ENCODE results near the gene SMG7. TPM values are rescaled to one million over a fixed set of nuclear protein-coding genes. Genes with fewer than 3 reads are reported as not detected.

Gene SMG7
- total RNA-seq, 2 experiments from 2014 or later = 45.5 to 46.2 TPM

- ChIA-PET POLR2A (no interaction called here), CTCF (no interaction called here)
- no peak for DNase-seq
- peaks cover 15% of the 10 kb centered on the region for H3K4me1 Mint-ChIP-seq (ENCODE audit: low read depth)
- no peak overlapping the region for H3K4me3 Mint-ChIP-seq
- no peaks in the 10 kb centered on the region for H3K9me3 Mint-ChIP-seq
- peaks cover 24% of the 10 kb centered on the region for H3K36me3 Mint-ChIP-seq
- H3K27ac Mint-ChIP-seq = no peak overlapping the region
- no peaks in the 10 kb centered on the region for H3K27me3 Mint-ChIP-seq
- intact Hi-C loops (cut with micrococcal nuclease) = no loop called here
These were observed 45.1 kb downstream of the SMG7 start for GRCh38 chr1:183517401-183517800.

GRCh38 chr1:183520379-183520778, 48.1 kb downstream of the SMG7 start:
- DNase-seq = no peak
- H3K27me3 Mint-ChIP-seq = no peaks in the 10 kb centered on the region
- no peaks in the 10 kb centered on the region for H3K9me3 Mint-ChIP-seq
- peaks cover 5% of the 10 kb centered on the region for H3K4me1 Mint-ChIP-seq (ENCODE audit: low read depth)
- ChIA-PET POLR2A (no interaction called here), CTCF (interaction anchor here (0.9 kb wide), 1 partner anchor 10 kb away, joined by 3 read pairs; no protein-coding TSS in a partner anchor)
- H3K4me3 Mint-ChIP-seq = no peak overlapping the region
- H3K27ac Mint-ChIP-seq = no peak overlapping the region
- H3K36me3 Mint-ChIP-seq = peaks cover 27% of the 10 kb centered on the region
- intact Hi-C loops (cut with micrococcal nuclease) = no loop called here

- Mint-ChIP-seq H3K27me3 (no peaks in the 10 kb centered on the region), H3K4me3 (no peak overlapping the region), H3K27ac (no peak overlapping the region), H3K36me3 (peaks cover 23% of the 10 kb centered on the region), H3K4me1 (ENCODE audit: low read depth) (peaks cover 5% of the 10 kb centered on the region), H3K9me3 (no peaks in the 10 kb centered on the region)
- intact Hi-C loops (cut with micrococcal nuclease) = no loop called here
- CTCF ChIA-PET = interaction anchor here (0.6 to 1.2 kb wide), 3 partner anchors 13 to 239 kb away, joined by 3 to 4 read pairs (median 3); no protein-coding TSS in a partner anchor
- POLR2A ChIA-PET = no interaction called here
- no peak for DNase-seq
These were observed 49.8 kb downstream of the SMG7 start for GRCh38 chr1:183522104-183522503.

GRCh38 chr1:183528577-183528976, 56.3 kb downstream of the SMG7 start:
- intact Hi-C loops (cut with micrococcal nuclease) = no loop called here
- ChIA-PET POLR2A (no interaction called here), CTCF (interaction anchor here (1.0 kb wide), 1 partner anchor 127 kb away, joined by 3 read pairs; no protein-coding TSS in a partner anchor)
- no peak overlapping the region for H3K27ac Mint-ChIP-seq
- DNase-seq = no peak
- no peak overlapping the region for H3K4me3 Mint-ChIP-seq
- H3K4me1 Mint-ChIP-seq (ENCODE audit: low read depth) = peaks cover 3% of the 10 kb centered on the region
- no peaks in the 10 kb centered on the region for H3K9me3 Mint-ChIP-seq
- H3K36me3 Mint-ChIP-seq = peaks cover 23% of the 10 kb centered on the region
- H3K27me3 Mint-ChIP-seq = no peaks in the 10 kb centered on the region

GRCh38 chr1:183533617-183534174, 61.4 kb downstream of the SMG7 start:
- CTCF ChIA-PET = no interaction called here
- no peak for DNase-seq
- POLR2A ChIA-PET = no interaction called here
- Mint-ChIP-seq H3K4me3 (no peak overlapping the region), H3K36me3 (peaks cover 37% of the 10 kb centered on the region), H3K27ac (no peak overlapping the region), H3K27me3 (no peaks in the 10 kb centered on the region), H3K4me1 (ENCODE audit: low read depth) (peaks cover 9% of the 10 kb centered on the region), H3K9me3 (no peaks in the 10 kb centered on the region)
- intact Hi-C loops (cut with micrococcal nuclease) = no loop called here

GRCh38 chr1:183537405-183537804, 65.1 kb downstream of the SMG7 start:
- CTCF ChIA-PET = no interaction called here
- H3K4me1 Mint-ChIP-seq (ENCODE audit: low read depth) = peaks cover 6% of the 10 kb centered on the region
- DNase-seq = no peak
- POLR2A ChIA-PET = no interaction called here
- H3K9me3 Mint-ChIP-seq = no peaks in the 10 kb centered on the region
- no peak overlapping the region for H3K4me3 Mint-ChIP-seq
- no peaks in the 10 kb centered on the region for H3K27me3 Mint-ChIP-seq
- intact Hi-C loops (cut with micrococcal nuclease) = no loop called here
- H3K27ac Mint-ChIP-seq = peak overlapping the region; percentile 73
- peaks cover 50% of the 10 kb centered on the region for H3K36me3 Mint-ChIP-seq

GRCh38 chr1:183543619-183544204, 71.4 kb downstream of the SMG7 start:
- CTCF ChIA-PET = no interaction called here
- H3K27ac Mint-ChIP-seq = peak overlapping the region; percentile 1

GRCh38 chr1:183544598-183545297, 72.4 kb downstream of the SMG7 start:
- ChIA-PET CTCF (interaction anchor here (0.8 to 1.0 kb wide), 4 partner anchors 74 to 317 kb away, joined by 3 to 4 read pairs (median 3); no protein-coding TSS in a partner anchor), POLR2A (no interaction called here)
- DNase-seq = no peak
- no peak overlapping the region for H3K27ac Mint-ChIP-seq
- no peak overlapping the region for H3K4me3 Mint-ChIP-seq
- H3K4me1 Mint-ChIP-seq (ENCODE audit: low read depth) = peaks cover 2% of the 10 kb centered on the region
- intact Hi-C loops (cut with micrococcal nuclease) = no loop called here
- H3K9me3 Mint-ChIP-seq = no peaks in the 10 kb centered on the region
- no peaks in the 10 kb centered on the region for H3K27me3 Mint-ChIP-seq
- H3K36me3 Mint-ChIP-seq = peaks cover 43% of the 10 kb centered on the region

More at GRCh38 chr1:183543619-183544204, 71.4 kb downstream of the SMG7 start:
- H3K36me3 Mint-ChIP-seq = peaks cover 46% of the 10 kb centered on the region
- no peak overlapping the region for H3K4me3 Mint-ChIP-seq
- no peaks in the 10 kb centered on the region for H3K27me3 Mint-ChIP-seq
- H3K4me1 Mint-ChIP-seq (ENCODE audit: low read depth) = peaks cover 2% of the 10 kb centered on the region
- no peak for DNase-seq
- no peaks in the 10 kb centered on the region for H3K9me3 Mint-ChIP-seq
- POLR2A ChIA-PET = no interaction called here
- intact Hi-C loops (cut with micrococcal nuclease) = loop anchor here (1.0 kb wide), 2 partner anchors 73 to 262 kb away; no protein-coding TSS in a partner anchor

GRCh38 chr1:183546427-183546826, 74.1 kb downstream of the SMG7 start:
- no peak overlapping the region for H3K4me3 Mint-ChIP-seq
- intact Hi-C loops (cut with micrococcal nuclease) = no loop called here
- H3K27me3 Mint-ChIP-seq = no peaks in the 10 kb centered on the region
- peaks cover 4% of the 10 kb centered on the region for H3K4me1 Mint-ChIP-seq (ENCODE audit: low read depth)
- POLR2A ChIA-PET = no interaction called here
- DNase-seq = no peak
- H3K36me3 Mint-ChIP-seq = peaks cover 41% of the 10 kb centered on the region
- H3K27ac Mint-ChIP-seq = peak overlapping the region; percentile 2
- H3K9me3 Mint-ChIP-seq = no peaks in the 10 kb centered on the region
- CTCF ChIA-PET = no interaction called here

- no peaks in the 10 kb centered on the region for H3K27me3 Mint-ChIP-seq
- intact Hi-C loops (cut with micrococcal nuclease) = no loop called here
- no peak overlapping the region for H3K4me3 Mint-ChIP-seq
- H3K4me1 Mint-ChIP-seq (ENCODE audit: low read depth) = peaks cover 4% of the 10 kb centered on the region
- ChIA-PET CTCF (interaction anchor here (0.8 to 1.5 kb wide), 2 partner anchors 363 to 368 kb away, joined by 3 read pairs; no protein-coding TSS in a partner anchor), POLR2A (no interaction called here)
- no peak for DNase-seq
- no peaks in the 10 kb centered on the region for H3K9me3 Mint-ChIP-seq
- H3K36me3 Mint-ChIP-seq = peaks cover 39% of the 10 kb centered on the region
- no peak overlapping the region for H3K27ac Mint-ChIP-seq
These were observed 75.8 kb downstream of the SMG7 start for GRCh38 chr1:183548116-183548515.

- POLR2A ChIA-PET = no interaction called here
- Mint-ChIP-seq H3K4me3 (no peak overlapping the region), H3K4me1 (ENCODE audit: low read depth) (peaks cover 4% of the 10 kb centered on the region), H3K27ac (peak overlapping the region; percentile 16), H3K27me3 (no peaks in the 10 kb centered on the region), H3K9me3 (no peaks in the 10 kb centered on the region), H3K36me3 (peaks cover 33% of the 10 kb centered on the region)
- intact Hi-C loops (cut with micrococcal nuclease) = no loop called here
- CTCF ChIA-PET = interaction anchor here (1.4 kb wide), 1 partner anchor 72 kb away, joined by 3 read pairs; no protein-coding TSS in a partner anchor
- no peak for DNase-seq
These were observed 78.6 kb downstream of the SMG7 start for GRCh38 chr1:183550915-183551314.

- H3K27ac Mint-ChIP-seq = no peak overlapping the region
- DNase-seq = no peak
- peaks cover 28% of the 10 kb centered on the region for H3K36me3 Mint-ChIP-seq
- ChIA-PET POLR2A (interaction anchor here (0.7 kb wide), 1 partner anchor 17 kb away, joined by 3 read pairs; no protein-coding TSS in a partner anchor), CTCF (interaction anchor here (1.4 kb wide), 1 partner anchor 71 kb away, joined by 3 read pairs; no protein-coding TSS in a partner anchor)
- H3K4me3 Mint-ChIP-seq = no peak overlapping the region
- no peaks in the 10 kb centered on the region for H3K9me3 Mint-ChIP-seq
- intact Hi-C loops (cut with micrococcal nuclease) = no loop called here
- H3K4me1 Mint-ChIP-seq (ENCODE audit: low read depth) = peaks cover 2% of the 10 kb centered on the region
- H3K27me3 Mint-ChIP-seq = no peaks in the 10 kb centered on the region
These were observed 79.6 kb downstream of the SMG7 start for GRCh38 chr1:183551924-183552323.
